Left ventricle myocardium inferior (tissue), 1 donor: ENCODE results near the gene ACOT9. TPM values are rescaled to one million over a fixed set of nuclear protein-coding genes. Genes with fewer than 3 reads are reported as not detected.

ENCODE experiments used
- DNase-seq: peaks from one replicate; pipeline ENCODE4 v3.0.0-alpha.2; 2020
- H3K27ac ChIP-seq: fragments of 200-600 bp; replicated peaks from 2 replicates; pipeline ENCODE4 v1.8.0; 2021
- H3K27me3 ChIP-seq: fragments of 200-600 bp; 2 replicates; pipeline ENCODE4 v1.8.0; 2021; ENCODE audit warnings: low read depth
- H3K36me3 ChIP-seq: fragments of 200-600 bp; 2 replicates; pipeline ENCODE4 v1.8.0; 2021
- H3K4me1 ChIP-seq: fragments of 200-600 bp; 2 replicates; pipeline ENCODE4 v1.8.0; 2021
- H3K4me3 ChIP-seq: fragments of 200-600 bp; 2 replicates; pipeline ENCODE4 v1.8.0; 2021; ENCODE audit warnings: mild to moderate bottlenecking, moderate library complexity
- H3K9me3 ChIP-seq: fragments of 200-600 bp; replicated peaks from 2 replicates; pipeline ENCODE4 v1.8.0; 2021
- CTCF ChIP-seq: fragments of 200-600 bp; IDR thresholded peaks from 2 replicates; pipeline ENCODE4 v1.8.0; 2021; ENCODE audit warnings: antibody characterized with exemption, mild to moderate bottlenecking, borderline replicate concordance
- intact Hi-C: fragments of 100-400 bp; cut with micrococcal nuclease; formaldehyde crosslinking; loops from one replicate; pipeline ENCODE4 v1.11.0; 2022
- total RNA-seq: library from RNA; stranded (reverse); fragmentation: NEBNext Ultra II Directional; extraction: Animal tissue kit (Norgen Biotek cat#: 25700); gene quantifications from one replicate; pipeline ENCODE4 v1.2.1, GENCODE V29; 2021
- donor health status: DM: no; HTN: yes; CAD: no; lungs with severe emphysema.

The ACOT9 gene
- total RNA-seq, 1 donor from 2014 or later = 49.1 TPM

- intact Hi-C loops = no loop called here
- H3K4me1 ChIP-seq = no peaks in the 10 kb centered on the region
- H3K27ac ChIP-seq = no peak overlapping the region
- no peaks in the 10 kb centered on the region for H3K27me3 ChIP-seq
- peaks cover 33% of the 10 kb centered on the region for H3K36me3 ChIP-seq
- no peak for DNase-seq
- no peaks in the 10 kb centered on the region for H3K9me3 ChIP-seq
- no peak overlapping the region for H3K4me3 ChIP-seq
- no peak for TF ChIP-seq CTCF
Observed at GRCh38 chrX:23732704-23733103, 10.4 kb downstream of the ACOT9 start.

- no peak for DNase-seq
- Histone ChIP-seq H3K27me3 (no peaks in the 10 kb centered on the region), H3K27ac (no peak overlapping the region), H3K9me3 (no peaks in the 10 kb centered on the region), H3K4me1 (no peaks in the 10 kb centered on the region), H3K36me3 (peaks cover 33% of the 10 kb centered on the region), H3K4me3 (no peak overlapping the region)
- TF ChIP-seq CTCF = no peak
- intact Hi-C loops = no loop called here
Observed at GRCh38 chrX:23731951-23732350, 11.1 kb downstream of the ACOT9 start.

- H3K4me1 ChIP-seq = no peaks in the 10 kb centered on the region
- H3K9me3 ChIP-seq = no peaks in the 10 kb centered on the region
- DNase-seq = no peak
- no peaks in the 10 kb centered on the region for H3K27me3 ChIP-seq
- no peak overlapping the region for H3K4me3 ChIP-seq
- no peak for TF ChIP-seq CTCF
- H3K27ac ChIP-seq = no peak overlapping the region
- peaks cover 39% of the 10 kb centered on the region for H3K36me3 ChIP-seq
- intact Hi-C loops = no loop called here
Observed at GRCh38 chrX:23729214-23729613, 13.9 kb downstream of the ACOT9 start.

- Histone ChIP-seq H3K36me3 (peaks cover 56% of the 10 kb centered on the region), H3K4me1 (no peaks in the 10 kb centered on the region), H3K27ac (no peak overlapping the region), H3K9me3 (no peaks in the 10 kb centered on the region), H3K4me3 (no peak overlapping the region), H3K27me3 (no peaks in the 10 kb centered on the region)
- intact Hi-C loops = no loop called here
- TF ChIP-seq CTCF = no peak
- DNase-seq = no peak
Observed at GRCh38 chrX:23727206-23727605, 15.9 kb downstream of the ACOT9 start.

GRCh38 chrX:23726191-23726590 is 16.9 kb downstream of the ACOT9 start:
- Histone ChIP-seq H3K4me1 (no peaks in the 10 kb centered on the region), H3K27ac (no peak overlapping the region), H3K9me3 (no peaks in the 10 kb centered on the region), H3K36me3 (peaks cover 59% of the 10 kb centered on the region), H3K4me3 (no peak overlapping the region), H3K27me3 (no peaks in the 10 kb centered on the region)
- TF ChIP-seq CTCF = no peak
- intact Hi-C loops = no loop called here
- no peak for DNase-seq

- DNase-seq = no peak
- H3K4me1 ChIP-seq = no peaks in the 10 kb centered on the region
- no peaks in the 10 kb centered on the region for H3K27me3 ChIP-seq
- H3K4me3 ChIP-seq = no peak overlapping the region
- no peaks in the 10 kb centered on the region for H3K9me3 ChIP-seq
- TF ChIP-seq CTCF = no peak
- intact Hi-C loops = no loop called here
- peaks cover 63% of the 10 kb centered on the region for H3K36me3 ChIP-seq
- no peak overlapping the region for H3K27ac ChIP-seq
Observed at GRCh38 chrX:23720117-23720677, 22.9 kb downstream of the ACOT9 start.
